ENCODE data around the gene PARVG.

The PARVG gene

DNA sequence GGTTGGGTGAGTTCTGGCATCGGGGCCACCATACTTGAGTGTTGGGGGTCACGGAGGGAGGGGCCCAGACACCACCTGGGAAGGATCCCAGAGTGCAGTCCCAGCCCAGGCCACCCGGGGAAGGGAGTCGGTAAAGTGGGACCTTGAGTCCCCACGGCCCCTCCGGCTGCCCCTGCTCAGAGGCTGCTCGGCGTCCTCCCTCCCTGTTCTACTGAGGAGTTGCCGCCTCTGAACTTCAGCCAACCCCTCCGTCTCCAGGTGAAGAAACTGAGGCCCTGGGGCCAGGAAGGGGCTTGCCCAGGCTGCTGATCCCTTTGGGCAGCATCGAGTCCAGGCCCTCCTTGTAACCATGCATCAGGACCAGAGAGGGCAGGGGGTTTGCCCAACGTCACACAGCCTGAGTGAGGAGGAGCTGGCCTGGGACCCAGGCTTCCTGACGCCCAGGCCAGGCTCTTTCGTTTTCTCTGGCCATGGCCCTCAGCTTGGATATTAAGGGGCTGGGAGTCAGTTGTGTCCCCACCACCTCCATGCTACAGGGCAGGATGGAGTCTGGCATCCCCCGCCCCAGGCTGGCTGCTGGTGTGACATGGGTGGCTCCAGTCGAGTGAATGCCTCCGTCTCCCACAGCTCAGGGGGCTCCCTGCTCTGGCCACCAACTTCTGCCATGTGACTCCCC, 1.3 kb downstream of the PARVG start:
- Histone ChIP-seq H3K23ac (ENCODE audit: low read length in 2 of 2) (no peak overlapping the region), H2BK120ac (ENCODE audit: low read depth, low read length) (no peak overlapping the region), H3K9ac (ENCODE audit: low read length) (no peak overlapping the region), H4K8ac (ENCODE audit: low read length) (no peak overlapping the region), H3K27me3 (ENCODE audit: control insufficient read depth in 1 of 2, insufficient read depth in 1 of 2, low read length in 2 of 2) (peaks cover 48 to 78% of the 10 kb centered on the region in 2 experiments), H2AK5ac (ENCODE audit: low read length, severe bottlenecking) (no peak overlapping the region), H3K4ac (ENCODE audit: low read depth in 1 of 2, low read length in 2 of 2) (no peak overlapping the region), H4K91ac (ENCODE audit: low read length) (no peak overlapping the region), H3K4me1 (ENCODE audit: control insufficient read depth, insufficient read depth, low read depth, low read length) (peaks cover 13% of the 10 kb centered on the region), H3K14ac (ENCODE audit: low read length in 2 of 2) (no peak overlapping the region), H2BK12ac (ENCODE audit: low read length in 2 of 2) (no peak overlapping the region), H3K79me1 (replicated peaks; ENCODE audit: low read length, poor library complexity, severe bottlenecking) (no peaks in the 10 kb centered on the region), H3K9me3 (ENCODE audit: control insufficient read depth, low read length) (no peaks in the 10 kb centered on the region), H3K4me2 (ENCODE audit: low read length, poor library complexity, severe bottlenecking) (no peak overlapping the region), H3K27ac (ENCODE audit: low read length, poor library complexity, severe bottlenecking) (no peak overlapping the region), H3K4me3 (ENCODE audit: insufficient read depth in 1 of 2, low read depth in 1 of 2, low read length in 2 of 2) (no peak overlapping the region), H3K18ac (ENCODE audit: low read depth in 1 of 2, low read length in 2 of 2) (no peak overlapping the region), H3K36me3 (ENCODE audit: control insufficient read depth in 1 of 2, insufficient read depth in 2 of 2, low read depth in 1 of 2, low read length in 2 of 2) (no peaks in the 10 kb centered on the region), H2BK15ac (ENCODE audit: low read depth, poor library complexity, severe bottlenecking) (no peak overlapping the region), H2BK5ac (ENCODE audit: low read depth, low read length, poor library complexity, severe bottlenecking) (no peak overlapping the region), H2AFZ (ENCODE audit: low read depth, low read length) (no peak overlapping the region)
- WGBS, result 93% methylated on average over 17 of the region's 17 CpGs
- no peak for DNase-seq

DNA sequence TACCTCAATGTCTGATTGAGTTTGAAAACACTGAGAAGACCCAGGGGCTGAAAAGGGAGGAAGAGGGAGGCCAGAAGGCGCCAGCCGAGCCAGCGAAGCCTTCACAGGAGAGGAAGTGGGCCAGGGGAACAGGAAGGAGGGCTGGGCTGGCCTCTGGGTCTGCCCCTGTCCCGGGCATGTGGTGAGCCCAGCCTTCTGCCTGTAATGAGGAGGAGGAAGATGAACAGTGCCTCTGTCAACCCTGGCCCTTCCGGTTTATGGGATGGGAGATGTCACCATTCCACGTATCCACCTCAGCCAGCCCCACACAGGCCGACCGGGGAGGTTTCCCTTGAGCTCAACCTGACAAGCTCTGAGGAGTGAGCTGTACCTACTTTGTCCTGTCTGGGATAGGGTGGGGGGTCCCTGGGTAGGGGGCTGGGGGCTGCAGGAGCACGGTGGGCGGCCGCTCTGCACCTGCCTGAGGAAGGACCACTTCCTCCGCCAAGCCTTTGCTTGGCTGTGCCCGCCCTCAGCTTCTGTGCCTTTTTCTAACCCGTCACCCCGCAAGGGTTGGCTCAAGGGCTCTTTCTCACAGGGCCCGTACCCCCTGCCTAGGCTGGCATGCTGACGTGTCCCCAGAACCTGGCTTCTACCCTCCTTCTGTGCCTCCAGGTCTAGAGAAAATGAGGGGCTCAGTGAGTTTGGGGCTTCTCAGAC, 2.0 kb downstream of the PARVG start:
- no peak overlapping the region for H3K4me2 ChIP-seq (ENCODE audit: low read length, poor library complexity, severe bottlenecking)
- peaks cover 48 to 84% of the 10 kb centered on the region in 2 experiments for H3K27me3 ChIP-seq (ENCODE audit: control insufficient read depth in 1 of 2, insufficient read depth in 1 of 2, low read length in 2 of 2)
- no peak overlapping the region for H3K27ac ChIP-seq (ENCODE audit: low read length, poor library complexity, severe bottlenecking)
- no peak overlapping the region for H2BK12ac ChIP-seq (ENCODE audit: low read length in 2 of 2)
- DNase-seq, result no peak
- H2AFZ ChIP-seq (ENCODE audit: low read depth, low read length), result no peak overlapping the region
- no peak overlapping the region for H4K8ac ChIP-seq (ENCODE audit: low read length)
- H3K4ac ChIP-seq (ENCODE audit: low read depth in 1 of 2, low read length in 2 of 2), result no peak overlapping the region
- H3K14ac ChIP-seq (ENCODE audit: low read length in 2 of 2), result no peak overlapping the region
- H3K18ac ChIP-seq (ENCODE audit: low read depth in 1 of 2, low read length in 2 of 2), result no peak overlapping the region
- no peak overlapping the region for H2BK5ac ChIP-seq (ENCODE audit: low read depth, low read length, poor library complexity, severe bottlenecking)
- H3K79me1 ChIP-seq (replicated peaks; ENCODE audit: low read length, poor library complexity, severe bottlenecking), result no peaks in the 10 kb centered on the region
- H3K23ac ChIP-seq (ENCODE audit: low read length in 2 of 2), result no peak overlapping the region
- 86% methylated on average over 17 of the region's 17 CpGs for WGBS
- peaks cover 13% of the 10 kb centered on the region for H3K4me1 ChIP-seq (ENCODE audit: control insufficient read depth, insufficient read depth, low read depth, low read length)
- H4K91ac ChIP-seq (ENCODE audit: low read length), result no peak overlapping the region
- no peaks in the 10 kb centered on the region for H3K9me3 ChIP-seq (ENCODE audit: control insufficient read depth, low read length)
- no peaks in the 10 kb centered on the region for H3K36me3 ChIP-seq (ENCODE audit: control insufficient read depth in 1 of 2, insufficient read depth in 2 of 2, low read depth in 1 of 2, low read length in 2 of 2)
- H2BK15ac ChIP-seq (ENCODE audit: low read depth, poor library complexity, severe bottlenecking), result no peak overlapping the region
- H3K9ac ChIP-seq (ENCODE audit: low read length), result no peak overlapping the region
- H2AK5ac ChIP-seq (ENCODE audit: low read length, severe bottlenecking), result no peak overlapping the region
- no peak overlapping the region for H2BK120ac ChIP-seq (ENCODE audit: low read depth, low read length)
- no peak overlapping the region for H3K4me3 ChIP-seq (ENCODE audit: insufficient read depth in 1 of 2, low read depth in 1 of 2, low read length in 2 of 2)

DNA sequence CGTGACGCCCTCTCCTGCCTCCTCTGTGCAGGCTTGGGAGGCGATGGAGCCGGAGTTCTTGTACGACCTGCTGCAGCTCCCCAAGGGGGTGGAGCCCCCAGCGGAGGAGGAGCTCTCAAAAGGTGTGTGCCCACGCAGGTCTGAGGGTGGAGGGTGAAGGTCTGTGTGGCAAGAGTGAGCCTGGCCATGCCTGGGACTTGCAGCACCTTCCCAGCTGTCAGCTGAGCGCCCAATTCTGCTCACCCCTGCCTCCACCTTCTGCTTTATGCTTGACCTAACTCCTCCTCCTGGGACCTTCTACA, 2.5 kb downstream of the PARVG start:
- no peak overlapping the region for H2BK5ac ChIP-seq (ENCODE audit: low read depth, low read length, poor library complexity, severe bottlenecking)
- no peak for DNase-seq
- H3K27ac ChIP-seq (ENCODE audit: low read length, poor library complexity, severe bottlenecking), result no peak overlapping the region
- peaks cover 13% of the 10 kb centered on the region for H3K4me1 ChIP-seq (ENCODE audit: control insufficient read depth, insufficient read depth, low read depth, low read length)
- H3K14ac ChIP-seq (ENCODE audit: low read length in 2 of 2), result no peak overlapping the region
- no peak overlapping the region for H3K4me2 ChIP-seq (ENCODE audit: low read length, poor library complexity, severe bottlenecking)
- no peak overlapping the region for H4K8ac ChIP-seq (ENCODE audit: low read length)
- no peak overlapping the region for H3K4ac ChIP-seq (ENCODE audit: low read depth in 1 of 2, low read length in 2 of 2)
- H2BK120ac ChIP-seq (ENCODE audit: low read depth, low read length), result no peak overlapping the region
- no peak overlapping the region for H2AFZ ChIP-seq (ENCODE audit: low read depth, low read length)
- H3K27me3 ChIP-seq (ENCODE audit: control insufficient read depth in 1 of 2, insufficient read depth in 1 of 2, low read length in 2 of 2), result peaks cover 48 to 84% of the 10 kb centered on the region in 2 experiments
- H2BK12ac ChIP-seq (ENCODE audit: low read length in 2 of 2), result no peak overlapping the region
- no peak overlapping the region for H4K91ac ChIP-seq (ENCODE audit: low read length)
- H2AK5ac ChIP-seq (ENCODE audit: low read length, severe bottlenecking), result no peak overlapping the region
- H3K36me3 ChIP-seq (ENCODE audit: control insufficient read depth in 1 of 2, insufficient read depth in 2 of 2, low read depth in 1 of 2, low read length in 2 of 2), result no peaks in the 10 kb centered on the region
- no peaks in the 10 kb centered on the region for H3K79me1 ChIP-seq (replicated peaks; ENCODE audit: low read length, poor library complexity, severe bottlenecking)
- no peak overlapping the region for H3K9ac ChIP-seq (ENCODE audit: low read length)
- WGBS, result 81% methylated on average over 6 of the region's 8 CpGs
- H2BK15ac ChIP-seq (ENCODE audit: low read depth, poor library complexity, severe bottlenecking), result no peak overlapping the region
- no peak overlapping the region for H3K18ac ChIP-seq (ENCODE audit: low read depth in 1 of 2, low read length in 2 of 2)
- no peak overlapping the region for H3K4me3 ChIP-seq (ENCODE audit: insufficient read depth in 1 of 2, low read depth in 1 of 2, low read length in 2 of 2)
- H3K9me3 ChIP-seq (ENCODE audit: control insufficient read depth, low read length), result no peaks in the 10 kb centered on the region
- H3K23ac ChIP-seq (ENCODE audit: low read length in 2 of 2), result no peak overlapping the region

DNA sequence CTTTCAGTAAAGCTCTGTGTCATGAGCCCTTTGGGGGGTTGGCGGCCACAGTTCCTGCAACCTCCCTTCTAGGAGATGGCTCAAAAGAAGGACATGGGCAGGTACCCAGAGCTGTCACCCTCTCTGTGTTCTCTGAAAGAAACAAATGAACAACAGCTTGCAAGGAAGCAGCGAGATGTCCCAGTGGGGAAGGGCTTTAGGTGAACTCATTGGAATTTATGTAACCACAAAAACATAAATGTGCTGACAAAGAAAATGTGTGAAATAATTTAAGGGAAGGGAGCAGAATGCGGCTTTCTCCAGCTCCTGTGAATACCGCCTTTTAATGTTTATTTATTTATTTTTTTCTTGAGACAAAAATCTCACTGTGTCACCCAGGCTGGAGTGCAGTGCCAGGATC, 3.3 kb downstream of the PARVG start:
- no peak overlapping the region for H4K8ac ChIP-seq (ENCODE audit: low read length)
- H3K14ac ChIP-seq (ENCODE audit: low read length in 2 of 2), result no peak overlapping the region
- WGBS, result 95% methylated on average over 1 of the region's 4 CpGs
- no peaks in the 10 kb centered on the region for H3K9me3 ChIP-seq (ENCODE audit: control insufficient read depth, low read length)
- no peak overlapping the region for H2BK120ac ChIP-seq (ENCODE audit: low read depth, low read length)
- H3K27ac ChIP-seq (ENCODE audit: low read length, poor library complexity, severe bottlenecking), result no peak overlapping the region
- H3K4me2 ChIP-seq (ENCODE audit: low read length, poor library complexity, severe bottlenecking), result no peak overlapping the region
- no peak overlapping the region for H3K18ac ChIP-seq (ENCODE audit: low read depth in 1 of 2, low read length in 2 of 2)
- no peak overlapping the region for H3K23ac ChIP-seq (ENCODE audit: low read length in 2 of 2)
- no peak for DNase-seq
- H3K4ac ChIP-seq (ENCODE audit: low read depth in 1 of 2, low read length in 2 of 2), result no peak overlapping the region
- H2AK5ac ChIP-seq (ENCODE audit: low read length, severe bottlenecking), result no peak overlapping the region
- H2BK5ac ChIP-seq (ENCODE audit: low read depth, low read length, poor library complexity, severe bottlenecking), result no peak overlapping the region
- peaks cover 17% of the 10 kb centered on the region for H3K4me1 ChIP-seq (ENCODE audit: control insufficient read depth, insufficient read depth, low read depth, low read length)
- no peaks in the 10 kb centered on the region for H3K36me3 ChIP-seq (ENCODE audit: control insufficient read depth in 1 of 2, insufficient read depth in 2 of 2, low read depth in 1 of 2, low read length in 2 of 2)
- H2AFZ ChIP-seq (ENCODE audit: low read depth, low read length), result no peak overlapping the region
- H3K9ac ChIP-seq (ENCODE audit: low read length), result no peak overlapping the region
- H3K4me3 ChIP-seq (ENCODE audit: insufficient read depth in 1 of 2, low read depth in 1 of 2, low read length in 2 of 2), result no peak overlapping the region
- H3K79me1 ChIP-seq (replicated peaks; ENCODE audit: low read length, poor library complexity, severe bottlenecking), result no peaks in the 10 kb centered on the region
- peaks cover 48 to 89% of the 10 kb centered on the region in 2 experiments for H3K27me3 ChIP-seq (ENCODE audit: control insufficient read depth in 1 of 2, insufficient read depth in 1 of 2, low read length in 2 of 2)
- no peak overlapping the region for H2BK12ac ChIP-seq (ENCODE audit: low read length in 2 of 2)
- H2BK15ac ChIP-seq (ENCODE audit: low read depth, poor library complexity, severe bottlenecking), result no peak overlapping the region
- no peak overlapping the region for H4K91ac ChIP-seq (ENCODE audit: low read length)
